Psoas muscle (tissue), 8 donors: Measurements from ENCODE around the gene PATL1. TPM values are rescaled to one million over a fixed set of nuclear protein-coding genes. Genes with fewer than 3 reads are reported as not detected.
A peak's percentile ranks its signal among the peaks of the same experiment; 100 is the strongest.

Experiments used
- ATAC-seq, 4 donors: fragments of 200-7000 bp; cut with Tn5 transposase; one replicate each; pipeline ENCODE4 v1.9.1; 2020; ENCODE audit warnings: moderate library complexity in 3 of 4, mild to moderate bottlenecking in 2 of 4
- DNase-seq, 2 donors: peaks; one replicate each; pipeline ENCODE4 v3.0.0-alpha.2; 2020
- H3K27ac ChIP-seq: fragments of 200-600 bp; one replicate; pipeline ENCODE4 v1.8.0; 2022
- H3K27me3 ChIP-seq, 3 donors: fragments of 200-600 bp in 1 of 3; one replicate each; pipeline versions ENCODE4 v1.6.1 to v1.8.0; 2013 to 2022; ENCODE audit warnings: low read length in 2 of 3, mild to moderate bottlenecking in 2 of 3, moderate library complexity in 1 of 3; ENCODE audit not compliant: insufficient read depth in 3 of 3
- H3K36me3 ChIP-seq, 2 donors: fragments of 200-600 bp in 1 of 2; one replicate each; pipeline versions ENCODE4 v1.6.1 to v1.8.0; 2013 to 2022; ENCODE audit warnings: low read depth in 1 of 2, mild to moderate bottlenecking in 1 of 2, moderate library complexity in 1 of 2; ENCODE audit not compliant: insufficient read depth in 1 of 2
- H3K4me1 ChIP-seq: fragments of 200-600 bp; one replicate; pipeline ENCODE4 v1.8.0; 2022
- H3K4me3 ChIP-seq: fragments of 200-600 bp; one replicate; pipeline ENCODE4 v1.8.0; 2022; ENCODE audit warnings: mild to moderate bottlenecking
- H3K9me3 ChIP-seq: fragments of 200-600 bp; one replicate; pipeline ENCODE4 v1.8.0; 2022
- WGBS, 3 donors: extraction: QIAGEN DNeasy Blood & Tissue Kit; methylation state at CpG; one replicate each; pipeline versions ENCODE4 v1.1.6 to v1.1.7; 2013; 5-methylcytosine and 5-hydroxymethylcytosine counted together
- intact Hi-C, 2 donors: fragments of 100-400 bp; cut with DNase I; formaldehyde crosslinking; loops; one replicate each; pipeline versions ENCODE4 v1.11.0 to v1.14.2; 2022
- polyA plus RNA-seq, 3 donors: library from polyadenylated mRNA; stranded (reverse); fragments of 200-250 nt; gene quantifications; one replicate each; pipeline ENCODE4 v1.2.3, GENCODE V29; 2013
- total RNA-seq, 4 donors: library from RNA; stranded (reverse); fragmentation: NEBNext Ultra II Directional in 2 of 4; extraction: Animal tissue kit (Norgen Biotek cat#: 25700) in 2 of 4; gene quantifications; one replicate each; pipeline versions ENCODE4 v1.2.1 to v1.2.4, GENCODE V29; 2021 to 2023
- TF ChIP-seq, protein P1 (sequence below): fragments of 200-600 bp; IDR thresholded peaks from one replicate; pipeline ENCODE4 v1.8.0; 2022; ENCODE audit warnings: antibody characterized with exemption
- donor health status: healthy with polysubstance abuse.
- donor health status: DM: no; HTN: no; CAD: no; lungs with moderate emphysema.
- donor health status: Bipolar disorder and iron deficiency.
- donor health status: healthy.
- donor health status: DM: yes; HTN: yes; CAD: no.
- donor health status: DM: no; HTN: no; CAD: no.
- donor health status: DM: no; HTN: no; CAD: no.
- donor health status: DM: yes; HTN: yes; CAD: no.

Gene PATL1
- total and polyA plus RNA-seq, 7 donors: 23.9 to 47.9 (median 38.4) TPM

DNA sequence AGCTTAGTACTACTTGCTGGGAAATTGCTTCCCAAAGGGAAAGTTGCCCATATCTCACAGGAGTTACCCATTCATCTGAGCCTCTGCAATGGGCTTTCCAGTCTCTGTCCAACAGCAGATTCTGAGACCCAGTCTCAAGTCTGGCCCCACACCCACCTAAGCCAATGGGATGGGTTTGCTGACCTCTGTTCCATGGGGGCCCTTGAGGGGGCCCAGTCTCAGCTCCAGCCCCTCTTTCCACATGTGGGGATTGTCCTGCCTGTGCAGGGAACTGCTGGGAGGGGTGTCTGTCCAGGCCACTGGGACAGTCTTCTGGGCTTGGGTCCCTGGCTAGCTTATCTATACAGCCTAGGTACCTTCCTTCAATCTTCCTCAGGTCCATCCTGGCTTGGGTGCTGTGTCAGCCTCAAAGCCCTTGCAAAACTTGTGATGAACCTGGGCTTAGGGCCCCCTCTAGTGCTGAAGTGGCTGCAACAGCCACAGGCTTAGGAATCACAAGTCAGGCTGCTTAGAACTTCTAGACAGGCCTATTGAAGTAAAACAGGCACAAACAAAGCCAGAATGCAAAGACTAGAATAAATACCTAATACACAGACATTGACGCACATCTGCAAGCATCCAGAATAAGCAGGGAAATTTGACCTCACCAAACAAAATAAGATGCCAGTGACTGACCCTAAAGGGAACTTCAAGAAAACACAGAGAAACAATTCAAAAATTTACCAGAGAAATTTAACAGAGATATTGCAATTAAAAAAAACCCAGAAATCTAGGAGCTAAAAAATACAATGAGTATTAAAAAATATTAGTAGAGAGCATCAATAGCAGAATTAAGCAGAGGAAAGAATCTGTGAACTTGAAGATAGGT lies 11.7 kb upstream of the PATL1 start:
- no peaks in the 10 kb centered on the region for H3K36me3 ChIP-seq
- 68 to 84% (median 76%) methylated on average over 1 of the region's 1 CpG for WGBS, 3 donors
- intact Hi-C loops: loop anchor here (2.0 to 10.0 kb wide), 2 partner anchors 144 to 386 kb away; no protein-coding TSS in a partner anchor
- H3K4me1 ChIP-seq: no peaks in the 10 kb centered on the region
- ATAC-seq: peak; percentile 92 to 99 (median 95)
- peaks cover 3% of the 10 kb centered on the region for H3K9me3 ChIP-seq
- H3K4me3 ChIP-seq: no peak overlapping the region
- TF ChIP-seq, protein P1, sequence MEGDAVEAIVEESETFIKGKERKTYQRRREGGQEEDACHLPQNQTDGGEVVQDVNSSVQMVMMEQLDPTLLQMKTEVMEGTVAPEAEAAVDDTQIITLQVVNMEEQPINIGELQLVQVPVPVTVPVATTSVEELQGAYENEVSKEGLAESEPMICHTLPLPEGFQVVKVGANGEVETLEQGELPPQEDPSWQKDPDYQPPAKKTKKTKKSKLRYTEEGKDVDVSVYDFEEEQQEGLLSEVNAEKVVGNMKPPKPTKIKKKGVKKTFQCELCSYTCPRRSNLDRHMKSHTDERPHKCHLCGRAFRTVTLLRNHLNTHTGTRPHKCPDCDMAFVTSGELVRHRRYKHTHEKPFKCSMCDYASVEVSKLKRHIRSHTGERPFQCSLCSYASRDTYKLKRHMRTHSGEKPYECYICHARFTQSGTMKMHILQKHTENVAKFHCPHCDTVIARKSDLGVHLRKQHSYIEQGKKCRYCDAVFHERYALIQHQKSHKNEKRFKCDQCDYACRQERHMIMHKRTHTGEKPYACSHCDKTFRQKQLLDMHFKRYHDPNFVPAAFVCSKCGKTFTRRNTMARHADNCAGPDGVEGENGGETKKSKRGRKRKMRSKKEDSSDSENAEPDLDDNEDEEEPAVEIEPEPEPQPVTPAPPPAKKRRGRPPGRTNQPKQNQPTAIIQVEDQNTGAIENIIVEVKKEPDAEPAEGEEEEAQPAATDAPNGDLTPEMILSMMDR: peak; percentile 72
- H3K27ac ChIP-seq: no peak overlapping the region
- peaks cover 0 to 5% (median 0%) of the 10 kb centered on the region in 3 donors for H3K27me3 ChIP-seq
- peak; percentile 43 to 73 for DNase-seq

DNA sequence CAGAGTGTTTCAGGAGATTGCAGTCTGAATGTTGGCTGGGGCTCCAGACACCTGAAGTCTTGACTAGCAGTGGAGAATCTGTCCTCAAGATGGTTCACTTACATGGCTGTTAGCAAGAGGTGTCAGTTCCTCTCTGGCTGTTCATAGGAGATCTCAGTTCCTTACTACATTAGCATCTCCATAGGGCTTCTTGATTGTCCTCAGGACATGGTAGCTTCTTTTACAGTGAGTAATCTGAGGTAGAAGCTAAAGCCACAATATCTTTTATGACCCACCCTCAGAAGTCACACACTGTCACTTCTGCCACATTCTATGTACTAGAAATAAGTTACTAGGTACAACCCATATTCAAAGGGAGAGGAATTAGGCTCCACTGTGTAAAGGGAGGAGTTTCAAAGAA lies 10.5 kb upstream of the PATL1 start:
- intact Hi-C loops: loop anchor here (10.0 kb wide), 2 partner anchors 125 to 505 kb away; partner anchors contain the start of gene DTX4 (in 1 of the 2)
- no peak overlapping the region for H3K4me3 ChIP-seq
- H3K27me3 ChIP-seq: peaks cover 0 to 2% (median 0%) of the 10 kb centered on the region in 3 donors
- TF ChIP-seq, protein P1: no peak
- H3K4me1 ChIP-seq: no peaks in the 10 kb centered on the region
- H3K36me3 ChIP-seq: no peaks in the 10 kb centered on the region
- H3K27ac ChIP-seq: no peak overlapping the region
- DNase-seq: no peak
- H3K9me3 ChIP-seq: no peaks in the 10 kb centered on the region
- no peak for ATAC-seq

DNA sequence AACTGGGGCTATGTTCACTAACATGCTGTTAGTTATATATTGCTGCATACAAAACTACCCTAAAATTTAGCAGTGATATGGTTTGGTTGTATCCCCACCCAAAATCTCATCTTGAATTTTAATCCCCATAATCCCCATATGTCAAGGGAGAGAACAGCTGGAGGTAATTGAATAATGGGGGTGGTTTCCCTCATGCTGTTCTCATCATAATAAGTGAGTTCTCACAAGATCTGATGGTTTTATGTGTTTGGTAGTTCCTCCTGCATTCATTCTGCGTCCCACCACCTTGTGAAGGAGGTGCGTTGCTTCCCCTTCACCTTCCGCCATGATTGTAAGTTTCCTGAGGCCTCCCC lies 10.0 kb upstream of the PATL1 start:
- Histone ChIP-seq H3K27me3 (peaks cover 0 to 2% (median 0%) of the 10 kb centered on the region in 3 donors), H3K36me3 (no peaks in the 10 kb centered on the region), H3K4me1 (no peaks in the 10 kb centered on the region), H3K4me3 (no peak overlapping the region), H3K27ac (no peak overlapping the region), H3K9me3 (no peaks in the 10 kb centered on the region)
- intact Hi-C loops: loop anchor here (10.0 kb wide), 2 partner anchors 126 to 504 kb away; partner anchors contain the start of gene DTX4 (in 1 of the 2)
- no peak for ATAC-seq
- 83 to 91% (median 88%) methylated on average over 3 of the region's 3 CpGs for WGBS, 3 donors
- no peak for DNase-seq
- TF ChIP-seq, protein P1: no peak

DNA sequence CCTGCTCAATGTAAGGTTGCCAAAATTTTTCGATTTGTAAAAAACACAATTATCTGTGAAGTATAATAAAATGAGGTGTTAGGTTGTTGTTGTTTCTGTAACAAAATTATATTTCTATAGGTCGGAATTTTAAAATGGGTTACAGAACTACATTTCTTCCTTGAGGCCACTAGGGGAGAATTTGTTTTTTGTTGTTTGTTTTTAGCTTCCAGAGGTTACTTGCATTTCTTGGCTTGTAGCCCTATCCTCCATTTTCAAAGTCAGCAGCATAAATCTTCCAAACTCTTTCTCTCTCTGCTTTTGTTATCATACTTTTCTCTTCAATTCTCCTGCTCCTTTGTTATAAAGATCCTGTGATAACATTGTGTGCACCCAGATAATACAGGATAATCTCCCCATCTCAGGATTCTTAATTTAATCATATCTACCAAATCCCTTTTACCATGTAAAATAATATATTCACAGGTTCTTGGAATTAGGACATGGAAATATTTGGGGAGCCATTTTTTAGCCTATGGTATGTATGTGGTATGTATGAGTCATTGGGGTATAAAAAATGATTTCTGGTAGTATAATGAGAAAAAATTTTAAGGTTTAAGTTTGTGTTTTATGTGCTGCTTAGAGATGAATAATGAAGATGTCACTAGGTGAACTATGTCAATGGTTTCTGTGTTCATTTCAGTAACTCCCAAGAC lies 9.4 kb upstream of the PATL1 start:
- TF ChIP-seq, protein P1: no peak
- DNase-seq (no peak), ATAC-seq (no peak)
- Histone ChIP-seq H3K4me3 (no peak overlapping the region), H3K4me1 (no peaks in the 10 kb centered on the region), H3K27ac (no peak overlapping the region), H3K27me3 (peaks cover 0 to 2% (median 0%) of the 10 kb centered on the region in 3 donors), H3K9me3 (no peaks in the 10 kb centered on the region), H3K36me3 (no peaks in the 10 kb centered on the region)
- intact Hi-C loops: loop anchor here (10.0 kb wide), 2 partner anchors 127 to 503 kb away; partner anchors contain the start of gene DTX4 (in 1 of the 2)
- 86 to 99% (median 94%) methylated on average over 2 of the region's 2 CpGs for WGBS, 3 donors
